SK-N-SH treated with all-trans-retinoic acid at 6 μM for 48 hours (cell line): ENCODE measurements around the gene TMEM184A.
A peak's percentile ranks its signal among the peaks of the same experiment; 100 is the strongest.

Experiments
- ATAC-seq: fragments of 200-7000 bp; cut with Tn5 transposase; 3 replicates; pipeline ENCODE4 v1.9.1; 2020; ENCODE audit warnings: mild to moderate bottlenecking, moderate library complexity
- ARNTL ChIP-seq: fragments of 450-650 bp; formaldehyde crosslinking; IDR thresholded peaks from 2 replicates; pipeline ENCODE4 v1.5.0; 2020; ENCODE audit warnings: low read depth, mild to moderate bottlenecking, moderate library complexity, borderline replicate concordance
- BACH2 ChIP-seq: fragments of 250-450 bp; sonication (Bioruptor Pico); IDR thresholded peaks from 2 replicates; pipeline ENCODE4 v1.9.0; 2021; ENCODE audit warnings: mild to moderate bottlenecking, borderline replicate concordance
- CREB5 ChIP-seq: fragments of 250-450 bp; sonication (Bioruptor Pico); IDR thresholded peaks from 2 replicates; pipeline ENCODE4 v1.5.1; 2020; ENCODE audit warnings: low read depth, mild to moderate bottlenecking, moderate library complexity
- CSDC2 ChIP-seq: fragments of 250-450 bp; sonication (Bioruptor Pico); IDR thresholded peaks from 2 replicates; pipeline ENCODE4 v1.5.0; 2020; ENCODE audit warnings: mild to moderate bottlenecking, moderate library complexity
- CSRNP3 ChIP-seq: fragments of 250-450 bp; sonication (Bioruptor Pico); IDR thresholded peaks from 2 replicates; pipeline ENCODE4 v1.5.1; 2021; ENCODE audit warnings: mild to moderate bottlenecking, moderate library complexity
- ESRRG ChIP-seq: fragments of 250-450 bp; sonication (Bioruptor Pico); IDR thresholded peaks from 2 replicates; pipeline ENCODE4 v1.6.1; 2021; ENCODE audit warnings: mild to moderate bottlenecking
- GLIS3 ChIP-seq: fragments of 250-450 bp; sonication (Bioruptor Pico); IDR thresholded peaks from 2 replicates; pipeline ENCODE4 v1.5.0; 2020; ENCODE audit warnings: mild to moderate bottlenecking, moderate library complexity
- ISL1 ChIP-seq: fragments of 250-450 bp; sonication (Bioruptor Pico); IDR thresholded peaks from 2 replicates; pipeline ENCODE4 v2.1.2; 2022; ENCODE audit warnings: mild to moderate bottlenecking, moderate library complexity
- OSR1 ChIP-seq: fragments of 250-450 bp; sonication (Bioruptor Pico); IDR thresholded peaks from 2 replicates; pipeline ENCODE4 v1.8.0; 2022; ENCODE audit warnings: moderate library complexity, mild to moderate bottlenecking, inconsistent platforms
- PATZ1 ChIP-seq: fragments of 250-450 bp; sonication (Bioruptor Pico); IDR thresholded peaks from 2 replicates; pipeline ENCODE4 v1.8.0; 2020; ENCODE audit warnings: mild to moderate bottlenecking, moderate library complexity, borderline replicate concordance
- POU6F1 ChIP-seq: fragments of 250-450 bp; sonication (Bioruptor Pico); IDR thresholded peaks from 2 replicates; pipeline ENCODE4 v1.8.0; 2021; ENCODE audit warnings: low read depth, mild to moderate bottlenecking, moderate library complexity, borderline replicate concordance
- PPARA ChIP-seq: fragments of 250-450 bp; sonication (Bioruptor Pico); IDR thresholded peaks from 2 replicates; pipeline ENCODE4 v1.5.0; 2020; ENCODE audit warnings: mild to moderate bottlenecking, borderline replicate concordance
- RARB ChIP-seq: fragments of 250-450 bp; sonication (Bioruptor Pico); IDR thresholded peaks from 2 replicates; pipeline ENCODE4 v1.8.0; 2021; ENCODE audit warnings: mild to moderate bottlenecking, moderate library complexity
- SNAI2 ChIP-seq: fragments of 250-450 bp; sonication (Bioruptor Pico); IDR thresholded peaks from 2 replicates; pipeline ENCODE4 v1.5.0; 2020; ENCODE audit warnings: mild to moderate bottlenecking, moderate library complexity
- TCF4 ChIP-seq: fragments of 250-450 bp; sonication (Bioruptor Pico); IDR thresholded peaks from 2 replicates; pipeline ENCODE4 v1.8.0; 2021; ENCODE audit warnings: mild to moderate bottlenecking, moderate library complexity, borderline replicate concordance
- TOX ChIP-seq: fragments of 250-450 bp; sonication (Bioruptor Pico); IDR thresholded peaks from 2 replicates; pipeline ENCODE4 v1.8.0; 2021; ENCODE audit warnings: mild to moderate bottlenecking, moderate library complexity, borderline replicate concordance
- TSHZ2 ChIP-seq: fragments of 250-450 bp; sonication (Bioruptor Pico); IDR thresholded peaks from 2 replicates; pipeline ENCODE4 v1.5.0; 2020; ENCODE audit warnings: mild to moderate bottlenecking, moderate library complexity
- ZC3H10 ChIP-seq: fragments of 250-450 bp; sonication (Bioruptor Pico); IDR thresholded peaks from 2 replicates; pipeline ENCODE4 v1.5.1; 2021; ENCODE audit warnings: mild to moderate bottlenecking, moderate library complexity
- ZFP3 ChIP-seq: fragments of 250-450 bp; sonication (Bioruptor Pico); IDR thresholded peaks from 2 replicates; pipeline ENCODE4 v1.5.0; 2020; ENCODE audit warnings: mild to moderate bottlenecking, moderate library complexity
- ZNF565 ChIP-seq: fragments of 450-650 bp; formaldehyde crosslinking; conservative IDR thresholded peaks from 2 replicates; pipeline ENCODE4 v1.5.0; 2020; ENCODE audit warnings: low read depth, mild to moderate bottlenecking, moderate library complexity
- ZNF70 ChIP-seq: fragments of 450-650 bp; formaldehyde crosslinking; IDR thresholded peaks from 2 replicates; pipeline ENCODE4 v1.5.0; 2020; ENCODE audit warnings: mild to moderate bottlenecking, moderate library complexity
- ZNF8 ChIP-seq: fragments of 450-650 bp; formaldehyde crosslinking; IDR thresholded peaks from 2 replicates; pipeline ENCODE4 v1.5.0; 2020; ENCODE audit warnings: mild to moderate bottlenecking, moderate library complexity

Gene TMEM184A

GRCh38 chr7:1586126-1586826, 30.3 kb upstream of the TMEM184A start:
- peak; percentile 30 for ATAC-seq
- no peak for TF ChIP-seq RARB (CRISPR knock-in tag)
- no peak for TF ChIP-seq ESRRG (CRISPR knock-in tag)
- no peak for TF ChIP-seq TSHZ2 (CRISPR knock-in tag)
- no peak for TF ChIP-seq TOX
- no peak for TF ChIP-seq GLIS3 (CRISPR knock-in tag)
- TF ChIP-seq BACH2, result no peak
- TF ChIP-seq ZC3H10 (CRISPR knock-in tag), result no peak
- TF ChIP-seq CREB5, result no peak
- TF ChIP-seq ARNTL (CRISPR knock-in tag), result no peak
- TF ChIP-seq CSDC2 (CRISPR knock-in tag), result no peak
- TF ChIP-seq TCF4, result peak; percentile 65
- TF ChIP-seq OSR1 (CRISPR knock-in tag), result no peak
- TF ChIP-seq ZFP3 (CRISPR knock-in tag), result no peak
- TF ChIP-seq ZNF70 (CRISPR knock-in tag), result no peak
- TF ChIP-seq ZNF8 (CRISPR knock-in tag), result no peak; the same call in 1 of the 2 replicates
- no peak for TF ChIP-seq POU6F1
- no peak for TF ChIP-seq PATZ1 (CRISPR knock-in tag)
- TF ChIP-seq ZNF565 (CRISPR knock-in tag), result 0 out of 2 replicates have a peak, but pooled peaks have one; percentile 9

GRCh38 chr7:1585142-1585981, 29.4 kb upstream of the TMEM184A start:
- no peak for ATAC-seq
- TF ChIP-seq ARNTL (CRISPR knock-in tag), result no peak
- no peak for TF ChIP-seq GLIS3 (CRISPR knock-in tag)
- no peak for TF ChIP-seq ZC3H10 (CRISPR knock-in tag)
- no peak for TF ChIP-seq PPARA (CRISPR knock-in tag)
- TF ChIP-seq CREB5, result no peak
- no peak for TF ChIP-seq TSHZ2 (CRISPR knock-in tag)
- TF ChIP-seq CSRNP3 (CRISPR knock-in tag), result no peak
- TF ChIP-seq SNAI2, result no peak
- TF ChIP-seq ZNF565 (CRISPR knock-in tag), result no peak
- no peak for TF ChIP-seq ZFP3 (CRISPR knock-in tag)
- TF ChIP-seq TCF4, result no peak
- TF ChIP-seq ZNF70 (CRISPR knock-in tag), result no peak
- no peak for TF ChIP-seq PATZ1 (CRISPR knock-in tag)
- TF ChIP-seq ISL1 (CRISPR knock-in tag), result no peak
- no peak for TF ChIP-seq RARB (CRISPR knock-in tag)
